ENCODE data around the gene STX18. TPM values are rescaled to one million over a fixed set of nuclear protein-coding genes. Genes with fewer than 3 reads are reported as not detected.
A peak's percentile ranks its signal among the peaks of the same experiment; 100 is the strongest.
"Not testable (repeated sequence)": the region's sequence is repeated elsewhere in the genome, so short reads cannot be mapped to it uniquely, and the experiment has no call there.

The STX18 gene
- total and polyA plus RNA-seq, 2 of the 13 experiments (the other 11 are each of a cell fraction or from before 2014, with no cell fraction given): 23.9 to 37.1 TPM

- H3K9ac ChIP-seq (ENCODE audit: insufficient read depth, low read depth, low read length): no peak overlapping the region
- BruUV-seq (replicated peaks): no TSS peak
- H2AFZ ChIP-seq (ENCODE audit: low read length): no peak overlapping the region
- TF ChIP-seq SP1 (IDR thresholded peaks at IDR 0.05): no peak
- no peak for TF ChIP-seq SP1 (CRISPR knock-in tag; IDR thresholded peaks at IDR 0.05)
- POLR2A ChIA-PET: no interaction called here
- 100% methylated on average over 3 of the region's 3 CpGs for WGBS (ENCODE audit: low lambda C conversion rate)
- no peaks in the 10 kb centered on the region for H3K9me3 ChIP-seq (ENCODE audit: low read length)
- intact Hi-C loops (cut with micrococcal nuclease; ENCODE audit: unreplicated experiment): no loop called here
- no peaks in the 10 kb centered on the region for H3K4me1 ChIP-seq (ENCODE audit: insufficient read depth, low read length)
- H3K36me3 ChIP-seq (replicated peaks in 1 of 2; ENCODE audit: control insufficient read depth in 1 of 2, insufficient read depth in 2 of 2, low read length in 2 of 2): peaks cover 1 to 14% of the 10 kb centered on the region in 2 experiments; a peak in 1 of 5 replicates
- H3K4me3 ChIP-seq (replicated peaks in 1 of 3; ENCODE audit: insufficient read depth in 1 of 3, low read depth in 2 of 3, low read length in 3 of 3): no peak overlapping the region
- H3K4me2 ChIP-seq (ENCODE audit: low read depth, low read length): no peak overlapping the region
- no peak overlapping the region for H3K27ac ChIP-seq (ENCODE audit: extremely low read length, insufficient read depth, low read length)
- ATAC-seq: no peak
- in situ Hi-C loops (cut with HindIII; ENCODE audit: extremely low pct_ligation_motif_present, low pct_unique_long_range_greater_than_20kb): loop anchor here (10.0 kb wide), 1 partner anchor 306 kb away; no protein-coding TSS in a partner anchor
- no peak for FAIRE-seq
- no peak for DNase-seq (ENCODE audit: low spot score)
- H4K20me1 ChIP-seq (ENCODE audit: insufficient read depth, low read length): no peaks in the 10 kb centered on the region; the same call in 1 of the 2 replicates
- CTCF ChIA-PET (ENCODE audit: low intra/inter-chr PET ratio, low total read pairs): no interaction called here
- H3K79me2 ChIP-seq (ENCODE audit: insufficient read depth, low read length): no peaks in the 10 kb centered on the region
- H3K27me3 ChIP-seq (ENCODE audit: control insufficient read depth in 1 of 2, insufficient read depth in 2 of 2, low read length in 2 of 2): no peaks in the 10 kb centered on the region
Observed at GRCh38 chr4:4568806-4569427, 27.1 kb upstream of the STX18 start.

GRCh38 chr4:4566359-4566758 lies 24.5 kb upstream of the STX18 start:
- H3K4me2 ChIP-seq (ENCODE audit: low read depth, low read length); H3K27ac ChIP-seq (ENCODE audit: extremely low read length, insufficient read depth, low read length); intact Hi-C loops (cut with micrococcal nuclease; ENCODE audit: unreplicated experiment); H3K9ac ChIP-seq (ENCODE audit: insufficient read depth, low read depth, low read length); POLR2A ChIA-PET; H3K4me1 ChIP-seq (ENCODE audit: insufficient read depth, low read length); CTCF ChIA-PET (ENCODE audit: low intra/inter-chr PET ratio, low total read pairs); H2AFZ ChIP-seq (ENCODE audit: low read length); H4K20me1 ChIP-seq (ENCODE audit: insufficient read depth, low read length); H3K9me3 ChIP-seq (ENCODE audit: low read length); H3K4me3 ChIP-seq (replicated peaks in 1 of 3; ENCODE audit: insufficient read depth in 1 of 3, low read depth in 2 of 3, low read length in 3 of 3); DNase-seq (ENCODE audit: low spot score); H3K27me3 ChIP-seq (ENCODE audit: control insufficient read depth in 1 of 2, insufficient read depth in 2 of 2, low read length in 2 of 2); BruUV-seq (replicated peaks); H3K79me2 ChIP-seq (ENCODE audit: insufficient read depth, low read length): not testable (repeated sequence)
- TF ChIP-seq CTCF (CRISPR knock-in tag; IDR thresholded peaks at IDR 0.05) (peak; percentile 33), STAG1 (CRISPR knock-in tag; IDR thresholded peaks at IDR 0.05) (peak; percentile 55)
- ATAC-seq (peak; percentile 82), FAIRE-seq (peak; percentile 87)
- H3K36me3 ChIP-seq (replicated peaks in 1 of 2; ENCODE audit: control insufficient read depth in 1 of 2, insufficient read depth in 2 of 2, low read length in 2 of 2): peaks cover 1 to 20% of the 10 kb centered on the region in 2 experiments; a peak in 1 of 5 replicates
- in situ Hi-C loops (cut with HindIII; ENCODE audit: extremely low pct_ligation_motif_present, low pct_unique_long_range_greater_than_20kb): loop anchor here (10.0 kb wide), 1 partner anchor 308 kb away; no protein-coding TSS in a partner anchor

All from HepG2 (cell line).